Measurements from ENCODE around the gene MCTP1. TPM values are rescaled to one million over a fixed set of nuclear protein-coding genes. Genes with fewer than 3 reads are reported as not detected.

MCTP1 gene
- polyA plus RNA-seq, 1 donor from 2014 or later, result 1.9 TPM

DNA sequence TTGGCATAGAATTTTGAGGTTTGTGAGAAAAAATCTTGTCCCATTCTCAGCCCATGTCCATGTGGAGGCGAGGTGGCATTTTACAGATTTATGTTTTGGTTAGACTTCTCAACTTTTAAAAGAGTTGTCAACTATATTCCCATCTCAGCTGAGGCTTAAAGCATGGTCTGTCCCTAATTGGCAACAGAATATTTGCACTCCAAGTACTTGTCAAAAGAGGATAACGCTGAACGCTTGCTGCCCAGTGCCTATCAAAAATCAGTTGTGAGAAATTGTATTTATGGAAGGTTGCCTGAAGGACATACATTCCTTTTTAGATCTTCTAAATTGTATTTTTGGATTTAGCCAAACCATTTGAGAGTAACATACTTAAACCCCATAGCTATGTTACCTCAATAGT lies 464.4 kb downstream of the MCTP1 start:
- no peaks in the 10 kb centered on the region for H3K9me3 ChIP-seq (ENCODE audit: low read length)
- no peaks in the 10 kb centered on the region for H3K79me2 ChIP-seq (replicated peaks; ENCODE audit: insufficient read depth, low read length)
- no peaks in the 10 kb centered on the region for H3K36me3 ChIP-seq (ENCODE audit: insufficient read depth, low read length)
- TF ChIP-seq SMC3 (conservative IDR thresholded peaks at IDR 0.05; ENCODE audit: poor library complexity) (no peak), MXI1 (conservative IDR thresholded peaks at IDR 0.05; ENCODE audit: poor library complexity, severe bottlenecking) (no peak), POLR2AphosphoS5 (IDR thresholded peaks at IDR 0.05) (no peak), EP300 (conservative IDR thresholded peaks at IDR 0.05; ENCODE audit: poor library complexity, severe bottlenecking) (no peak), EZH2 (IDR thresholded peaks at IDR 0.05; ENCODE audit: borderline replicate concordance, insufficient read depth, low read length, poor library complexity, severe bottlenecking) (no peak)
- TF ChIP-seq, protein P1, sequence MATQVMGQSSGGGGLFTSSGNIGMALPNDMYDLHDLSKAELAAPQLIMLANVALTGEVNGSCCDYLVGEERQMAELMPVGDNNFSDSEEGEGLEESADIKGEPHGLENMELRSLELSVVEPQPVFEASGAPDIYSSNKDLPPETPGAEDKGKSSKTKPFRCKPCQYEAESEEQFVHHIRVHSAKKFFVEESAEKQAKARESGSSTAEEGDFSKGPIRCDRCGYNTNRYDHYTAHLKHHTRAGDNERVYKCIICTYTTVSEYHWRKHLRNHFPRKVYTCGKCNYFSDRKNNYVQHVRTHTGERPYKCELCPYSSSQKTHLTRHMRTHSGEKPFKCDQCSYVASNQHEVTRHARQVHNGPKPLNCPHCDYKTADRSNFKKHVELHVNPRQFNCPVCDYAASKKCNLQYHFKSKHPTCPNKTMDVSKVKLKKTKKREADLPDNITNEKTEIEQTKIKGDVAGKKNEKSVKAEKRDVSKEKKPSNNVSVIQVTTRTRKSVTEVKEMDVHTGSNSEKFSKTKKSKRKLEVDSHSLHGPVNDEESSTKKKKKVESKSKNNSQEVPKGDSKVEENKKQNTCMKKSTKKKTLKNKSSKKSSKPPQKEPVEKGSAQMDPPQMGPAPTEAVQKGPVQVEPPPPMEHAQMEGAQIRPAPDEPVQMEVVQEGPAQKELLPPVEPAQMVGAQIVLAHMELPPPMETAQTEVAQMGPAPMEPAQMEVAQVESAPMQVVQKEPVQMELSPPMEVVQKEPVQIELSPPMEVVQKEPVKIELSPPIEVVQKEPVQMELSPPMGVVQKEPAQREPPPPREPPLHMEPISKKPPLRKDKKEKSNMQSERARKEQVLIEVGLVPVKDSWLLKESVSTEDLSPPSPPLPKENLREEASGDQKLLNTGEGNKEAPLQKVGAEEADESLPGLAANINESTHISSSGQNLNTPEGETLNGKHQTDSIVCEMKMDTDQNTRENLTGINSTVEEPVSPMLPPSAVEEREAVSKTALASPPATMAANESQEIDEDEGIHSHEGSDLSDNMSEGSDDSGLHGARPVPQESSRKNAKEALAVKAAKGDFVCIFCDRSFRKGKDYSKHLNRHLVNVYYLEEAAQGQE (IDR thresholded peaks at IDR 0.05; ENCODE audit: borderline replicate concordance), result no peak
- no peak overlapping the region for H2AFZ ChIP-seq (ENCODE audit: low read depth, low read length)
- H3K9ac ChIP-seq (ENCODE audit: low read length), result no peak overlapping the region
- H3F3A ChIP-seq (ENCODE audit: insufficient read depth, low read length, poor library complexity, severe bottlenecking), result no peaks in the 10 kb centered on the region
- no peak overlapping the region for H3K27ac ChIP-seq (ENCODE audit: low read length)
- no peaks in the 10 kb centered on the region for H4K20me1 ChIP-seq (ENCODE audit: insufficient read depth)
- no peak overlapping the region for H3K4me2 ChIP-seq (ENCODE audit: low read length)
- no peaks in the 10 kb centered on the region for H3K27me3 ChIP-seq (ENCODE audit: insufficient read depth, low read depth, low read length)
- H3K9me2 ChIP-seq (ENCODE audit: insufficient read depth, low read length), result no peaks in the 10 kb centered on the region
- no peak overlapping the region for H3K4me3 ChIP-seq (ENCODE audit: low read length)

DNA sequence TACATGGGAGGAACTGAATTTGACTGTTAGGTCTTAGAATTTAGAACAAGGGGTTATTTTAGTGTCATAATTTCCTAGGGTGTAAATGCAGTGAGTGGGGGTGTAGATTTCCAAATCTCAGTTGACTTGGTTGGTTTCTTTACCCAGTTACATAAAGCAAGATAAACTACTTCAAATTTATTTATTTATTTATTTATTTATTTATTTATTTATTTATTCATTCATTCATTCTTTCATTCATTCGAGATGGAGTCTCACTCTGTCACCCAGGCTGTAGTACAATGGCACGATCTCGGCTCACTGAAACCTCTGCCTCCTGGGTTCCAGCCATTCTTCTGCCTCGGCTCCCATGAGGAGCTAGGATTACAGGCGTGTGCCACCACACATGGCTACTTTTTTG lies 466.0 kb downstream of the MCTP1 start:
- Histone ChIP-seq H3K36me3 (ENCODE audit: insufficient read depth, low read length) (no peaks in the 10 kb centered on the region), H3F3A (ENCODE audit: insufficient read depth, low read length, poor library complexity, severe bottlenecking) (no peaks in the 10 kb centered on the region), H2AFZ (ENCODE audit: low read depth, low read length) (no peak overlapping the region), H3K79me2 (replicated peaks; ENCODE audit: insufficient read depth, low read length) (no peaks in the 10 kb centered on the region), H3K27ac (ENCODE audit: low read length) (no peak overlapping the region), H3K9ac (ENCODE audit: low read length) (no peak overlapping the region), H3K4me3 (ENCODE audit: low read length) (no peak overlapping the region), H3K27me3 (ENCODE audit: insufficient read depth, low read depth, low read length) (no peaks in the 10 kb centered on the region), H4K20me1 (ENCODE audit: insufficient read depth) (no peaks in the 10 kb centered on the region), H3K9me3 (ENCODE audit: low read length) (no peaks in the 10 kb centered on the region), H3K4me2 (ENCODE audit: low read length) (no peak overlapping the region), H3K9me2 (ENCODE audit: insufficient read depth, low read length) (no peaks in the 10 kb centered on the region)
- TF ChIP-seq POLR2AphosphoS5 (IDR thresholded peaks at IDR 0.05) (no peak), CTCF (IDR thresholded peaks at IDR 0.05; ENCODE audit: poor library complexity, severe bottlenecking) (no peak), EP300 (conservative IDR thresholded peaks at IDR 0.05; ENCODE audit: poor library complexity, severe bottlenecking) (no peak), SMC3 (conservative IDR thresholded peaks at IDR 0.05; ENCODE audit: poor library complexity) (no peak), EZH2 (IDR thresholded peaks at IDR 0.05; ENCODE audit: borderline replicate concordance, insufficient read depth, low read length, poor library complexity, severe bottlenecking) (no peak), TAF1 (IDR thresholded peaks at IDR 0.05; ENCODE audit: low read depth) (no peak), MXI1 (conservative IDR thresholded peaks at IDR 0.05; ENCODE audit: poor library complexity, severe bottlenecking) (no peak), RAD21 (conservative IDR thresholded peaks at IDR 0.05) (no peak)
- TF ChIP-seq, protein P1 (IDR thresholded peaks at IDR 0.05; ENCODE audit: borderline replicate concordance), result no peak

All from neural cell (in vitro differentiated cells).